ENCODE measurements around the gene SOBP. TPM values are rescaled to one million over a fixed set of nuclear protein-coding genes. Genes with fewer than 3 reads are reported as not detected.
"Not testable (repeated sequence)": the region's sequence is repeated elsewhere in the genome, so short reads cannot be mapped to it uniquely, and the experiment has no call there.

Gene SOBP
- total RNA-seq, 1 donor from 2014 or later: 0.32 TPM

- peak; percentile 34 for ATAC-seq
These were observed 862 bp upstream of the SOBP start for GRCh38 chr6:107488875-107489635.

GRCh38 chr6:107490566-107491137, 735 bp downstream of the SOBP start:
- no peak for ATAC-seq

- no peak for ATAC-seq
These were observed 1.3 kb downstream of the SOBP start for GRCh38 chr6:107491138-107491609.

GRCh38 chr6:107491760-107492660, 2.1 kb downstream of the SOBP start:
- no peak for ATAC-seq

- ATAC-seq: no peak
These were observed 3.5 kb downstream of the SOBP start for GRCh38 chr6:107493158-107494057.

- ATAC-seq: no peak
These were observed 5.3 kb downstream of the SOBP start for GRCh38 chr6:107495196-107495643.

- no peak for ATAC-seq
These were observed 6.1 kb downstream of the SOBP start for GRCh38 chr6:107495971-107496370.

GRCh38 chr6:107496892-107497684, 7.2 kb downstream of the SOBP start:
- no peak for ATAC-seq

GRCh38 chr6:107504270-107505026, 14.5 kb downstream of the SOBP start:
- no peak for ATAC-seq

- no peak for ATAC-seq
These were observed 16.2 kb downstream of the SOBP start for GRCh38 chr6:107506145-107506544.

- ATAC-seq: no peak
These were observed 19.6 kb downstream of the SOBP start for GRCh38 chr6:107509506-107509905.

- ATAC-seq: no peak
These were observed 20.2 kb downstream of the SOBP start for GRCh38 chr6:107510108-107510507.

GRCh38 chr6:107511511-107511993, 21.6 kb downstream of the SOBP start:
- ATAC-seq: no peak

- ATAC-seq: no peak
These were observed 23.3 kb downstream of the SOBP start for GRCh38 chr6:107513214-107513613.

- ATAC-seq: no peak
These were observed 26.0 kb downstream of the SOBP start for GRCh38 chr6:107515955-107516354.

- ATAC-seq: no peak
These were observed 27.4 kb downstream of the SOBP start for GRCh38 chr6:107517274-107517673.

- ATAC-seq: not testable (repeated sequence)
These were observed 29.3 kb downstream of the SOBP start for GRCh38 chr6:107519224-107519623.

GRCh38 chr6:107520706-107521105, 30.8 kb downstream of the SOBP start:
- ATAC-seq: not testable (repeated sequence)

GRCh38 chr6:107523054-107523791, 33.3 kb downstream of the SOBP start:
- ATAC-seq: no peak

All from esophagus mucosa (tissue), 1 donor.